ENCODE results near the gene GSTA4.

Gene GSTA4

GRCh38 chr6:52933778-52934177 is 61.3 kb downstream of the GSTA4 start:
- no peak overlapping the region for H3K9ac ChIP-seq (ENCODE audit: low read length)
- no peaks in the 10 kb centered on the region for H3K27me3 ChIP-seq (ENCODE audit: control insufficient read depth, insufficient read depth, low read length)
- no peaks in the 10 kb centered on the region for H3K36me3 ChIP-seq (ENCODE audit: control insufficient read depth, insufficient read depth, low read length)
- no peaks in the 10 kb centered on the region for H3K9me3 ChIP-seq (ENCODE audit: control insufficient read depth, low read length)
- H3K4me1 ChIP-seq (ENCODE audit: control insufficient read depth, insufficient read depth, low read length), result peaks cover 19% of the 10 kb centered on the region
- H3K4me3 ChIP-seq (ENCODE audit: low read length), result no peak overlapping the region

DNA sequence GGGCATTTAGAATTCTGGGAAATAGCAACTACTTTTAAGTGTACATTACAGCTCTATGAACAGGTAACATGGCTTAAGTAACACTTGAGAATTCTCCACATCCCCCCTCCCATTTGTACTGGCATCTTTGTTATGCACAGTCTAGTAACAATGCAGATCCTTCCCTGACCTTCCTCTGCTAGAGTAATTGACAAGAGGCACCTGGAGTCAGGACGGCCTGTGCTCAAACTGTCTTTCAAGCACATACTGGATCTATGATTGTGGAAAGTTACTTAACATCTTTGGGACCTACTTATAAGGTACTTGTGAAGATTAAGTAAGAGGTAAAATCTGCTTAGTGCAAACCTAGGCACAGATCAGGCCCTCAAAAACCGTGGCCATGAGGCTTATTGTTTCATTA is 63.7 kb downstream of the GSTA4 start:
- Histone ChIP-seq H3K4me3 (ENCODE audit: low read length) (no peak overlapping the region), H3K9ac (ENCODE audit: low read length) (no peak overlapping the region), H3K9me3 (ENCODE audit: control insufficient read depth, low read length) (no peaks in the 10 kb centered on the region), H3K4me1 (ENCODE audit: control insufficient read depth, insufficient read depth, low read length) (peaks cover 19% of the 10 kb centered on the region), H3K36me3 (ENCODE audit: control insufficient read depth, insufficient read depth, low read length) (no peaks in the 10 kb centered on the region), H3K27me3 (ENCODE audit: control insufficient read depth, insufficient read depth, low read length) (no peaks in the 10 kb centered on the region)

GRCh38 chr6:52929321-52930164 is 65.5 kb downstream of the GSTA4 start:
- H3K9ac ChIP-seq (ENCODE audit: low read length), result no peak overlapping the region
- peaks cover 19% of the 10 kb centered on the region for H3K4me1 ChIP-seq (ENCODE audit: control insufficient read depth, insufficient read depth, low read length)
- no peaks in the 10 kb centered on the region for H3K36me3 ChIP-seq (ENCODE audit: control insufficient read depth, insufficient read depth, low read length)
- no peaks in the 10 kb centered on the region for H3K27me3 ChIP-seq (ENCODE audit: control insufficient read depth, insufficient read depth, low read length)
- no peak overlapping the region for H3K4me3 ChIP-seq (ENCODE audit: low read length)
- no peaks in the 10 kb centered on the region for H3K9me3 ChIP-seq (ENCODE audit: control insufficient read depth, low read length)

All from mucosa of stomach (tissue), 1 donor.